Measurements from ENCODE around the gene MTHFD1L. TPM values are rescaled to one million over a fixed set of nuclear protein-coding genes. Genes with fewer than 3 reads are reported as not detected.

Gene MTHFD1L
- total and polyA plus RNA-seq, 2 of the 8 experiments (the other 6 are each of a cell fraction or from before 2014, with no cell fraction given), result 29.2 to 105 TPM

- H3K79me1 ChIP-seq (ENCODE audit: low read depth, low read length), result no peaks in the 10 kb centered on the region
- 89% methylated on average over 2 of the region's 2 CpGs; no CpG with 5 or more reads in 1 of the 2 experiments for WGBS, 2 experiments (ENCODE audit: extremely low coverage in 1 of 2, insufficient coverage in 1 of 2, insufficient read length in 1 of 2, insufficient replicate concordance in 2 of 2, low coverage in 1 of 2, low lambda C conversion rate in 2 of 2, missing lambda C conversion rate in 1 of 2)
- TF ChIP-seq SIRT6 (IDR thresholded peaks at IDR 0.05; ENCODE audit: low read length), result no peak
- TF ChIP-seq RBBP5 (IDR thresholded peaks at IDR 0.05; ENCODE audit: borderline replicate concordance, low read depth, low read length), result no peak
- no peak for TF ChIP-seq TCF12 (IDR thresholded peaks at IDR 0.05; ENCODE audit: low read depth, low read length)
- TF ChIP-seq CHD1 (IDR thresholded peaks at IDR 0.05; ENCODE audit: low read depth, low read length), result no peak
- no peak for TF ChIP-seq RNF2 (IDR thresholded peaks at IDR 0.05; ENCODE audit: borderline replicate concordance, low read depth, low read length, missing control alignments, poor library complexity, severe bottlenecking)
- no peak for TF ChIP-seq BRCA1 (IDR thresholded peaks at IDR 0.05; ENCODE audit: low read depth, low read length)
- TF ChIP-seq FOSL1 (IDR thresholded peaks at IDR 0.05; ENCODE audit: insufficient read depth, low read depth, low read length), result no peak
- no peak for TF ChIP-seq ATF2 (IDR thresholded peaks at IDR 0.05; ENCODE audit: low read length)
- no peak for TF ChIP-seq SP4 (IDR thresholded peaks at IDR 0.05; ENCODE audit: low read length)
- no peak for TF ChIP-seq EGR1 (IDR thresholded peaks at IDR 0.05; ENCODE audit: borderline replicate concordance, low read depth, low read length)
- no peak for TF ChIP-seq GABPA (IDR thresholded peaks at IDR 0.05; ENCODE audit: borderline replicate concordance, insufficient read depth, low read length)
- no peak for TF ChIP-seq CBX8 (IDR thresholded peaks at IDR 0.05; ENCODE audit: borderline replicate concordance, low read depth, low read length)
- TF ChIP-seq EZH2 (IDR thresholded peaks at IDR 0.05; ENCODE audit: low read depth, low read length, severe bottlenecking), result no peak
- H3K56ac ChIP-seq (replicated peaks; ENCODE audit: insufficient read length, low read depth, low read length), result no peak overlapping the region
- no peak overlapping the region for H4K8ac ChIP-seq (ENCODE audit: extremely low read depth, insufficient read depth, low read length)
- H3K27me3 ChIP-seq (replicated peaks in 1 of 4; ENCODE audit: control insufficient read depth in 3 of 4, extremely low read depth in 1 of 4, insufficient read depth in 3 of 4, low read length in 3 of 4), result no peaks in the 10 kb centered on the region
- no peaks in the 10 kb centered on the region for H4K20me1 ChIP-seq (replicated peaks in 1 of 2; ENCODE audit: control insufficient read depth in 1 of 2, insufficient read depth in 2 of 2, low read length in 2 of 2)
- H2BK5ac ChIP-seq (ENCODE audit: low read depth, low read length), result no peak overlapping the region
- no peak overlapping the region for H4K91ac ChIP-seq (replicated peaks; ENCODE audit: insufficient read length, low read length)
- H3K9ac ChIP-seq (replicated peaks in 1 of 4; ENCODE audit: extremely low read depth in 1 of 4, low read depth in 3 of 4, low read length in 3 of 4), result no peak overlapping the region
- no peak overlapping the region for H2BK120ac ChIP-seq (replicated peaks; ENCODE audit: low read depth, low read length)
- no peak overlapping the region for H3K4me3 ChIP-seq (ENCODE audit: extremely low read depth in 1 of 4, insufficient read depth in 2 of 4, low read depth in 3 of 4, low read length in 4 of 4)
- H2BK12ac ChIP-seq (ENCODE audit: low read depth, low read length), result no peak overlapping the region
- no peaks in the 10 kb centered on the region for H3K23me2 ChIP-seq (ENCODE audit: low read depth, low read length)
- CTCF ChIA-PET (ENCODE audit: partially characterized antibody), result interaction anchor here (1.5 kb wide), 1 partner anchor 10 kb away, joined by 3 read pairs; no protein-coding TSS in a partner anchor
- no peak overlapping the region for H3K14ac ChIP-seq (ENCODE audit: insufficient read length)
- FAIRE-seq, result no peak
- no peaks in the 10 kb centered on the region for H3K9me3 ChIP-seq (ENCODE audit: insufficient read depth in 2 of 2, low read depth in 1 of 2, low read length in 1 of 2)
- H3K36me3 ChIP-seq (ENCODE audit: control insufficient read depth in 2 of 4, insufficient read depth in 4 of 4, low read length in 3 of 4), result peaks cover 0 to 30% (median 9%) of the 10 kb centered on the region in 4 experiments; a peak in 5 of 8 replicates
- no peaks in the 10 kb centered on the region for H3K79me2 ChIP-seq (ENCODE audit: control insufficient read depth in 1 of 2, insufficient read depth in 2 of 2, low read length in 2 of 2)
- no peak overlapping the region for H3K18ac ChIP-seq (ENCODE audit: extremely low read depth, low read length)
- H3K4me1 ChIP-seq (replicated peaks in 1 of 4; ENCODE audit: control insufficient read depth in 3 of 4, insufficient read depth in 4 of 4, low read length in 3 of 4), result no peaks in the 10 kb centered on the region; a peak in 1 of 7 replicates
- H3K4ac ChIP-seq (replicated peaks; ENCODE audit: insufficient read length, low read depth, low read length), result no peak overlapping the region
- POLR2A ChIA-PET (ENCODE audit: partially characterized antibody), result no interaction called here
- no peak overlapping the region for H2BK15ac ChIP-seq (ENCODE audit: low read length)
- H3K4me2 ChIP-seq (ENCODE audit: insufficient read depth in 1 of 2, low read depth in 2 of 2, low read length in 2 of 2), result no peak overlapping the region
- no peak overlapping the region for H2AFZ ChIP-seq (ENCODE audit: low read length)
- no peak overlapping the region for H2AK5ac ChIP-seq (ENCODE audit: low read depth, low read length)
- DNase-seq (ENCODE audit: low read depth in 1 of 2, low spot score in 2 of 2), result no peak
- no peak overlapping the region for H2BK20ac ChIP-seq (ENCODE audit: low read length)
- no peak overlapping the region for H3K27ac ChIP-seq (ENCODE audit: low read depth, low read length)
- H3K23ac ChIP-seq (ENCODE audit: insufficient read length), result no peak overlapping the region
- no peak overlapping the region for H4K5ac ChIP-seq (ENCODE audit: insufficient read length, low read depth, low read length)
Observed at GRCh38 chr6:150962436-150962835, 96.9 kb downstream of the MTHFD1L start.

All from H1 (cell line).